Measurements from ENCODE around the gene C1orf35.

C1orf35 gene

GRCh38 chr1:228062812-228063211 lies 40.3 kb downstream of the C1orf35 start:
- DNase-seq: no peak

- DNase-seq: no peak
Observed at GRCh38 chr1:228062085-228062791, 40.9 kb downstream of the C1orf35 start.

- no peak for DNase-seq
Observed at GRCh38 chr1:228061411-228062084, 41.6 kb downstream of the C1orf35 start.

GRCh38 chr1:228060458-228061190 lies 42.5 kb downstream of the C1orf35 start:
- no peak for DNase-seq

GRCh38 chr1:228059634-228060457 lies 43.3 kb downstream of the C1orf35 start:
- peak; percentile 11 to 41 for DNase-seq

- no peak for DNase-seq
Observed at GRCh38 chr1:228058949-228059633, 44.0 kb downstream of the C1orf35 start.

GRCh38 chr1:228058172-228058948 lies 44.8 kb downstream of the C1orf35 start:
- no peak for DNase-seq

All from inflammatory macrophage treated with lipopolysaccharide for 1 hour (primary cell).